Measurements from ENCODE around the gene AIP. TPM values are rescaled to one million over a fixed set of nuclear protein-coding genes. Genes with fewer than 3 reads are reported as not detected.
A peak's percentile ranks its signal among the peaks of the same experiment; 100 is the strongest.

AIP gene
- total and polyA plus RNA-seq, 2 donors (not counting 3 experiments of a cell fraction or from before 2014, with no cell fraction given) = 46.3 to 114 TPM

DNA sequence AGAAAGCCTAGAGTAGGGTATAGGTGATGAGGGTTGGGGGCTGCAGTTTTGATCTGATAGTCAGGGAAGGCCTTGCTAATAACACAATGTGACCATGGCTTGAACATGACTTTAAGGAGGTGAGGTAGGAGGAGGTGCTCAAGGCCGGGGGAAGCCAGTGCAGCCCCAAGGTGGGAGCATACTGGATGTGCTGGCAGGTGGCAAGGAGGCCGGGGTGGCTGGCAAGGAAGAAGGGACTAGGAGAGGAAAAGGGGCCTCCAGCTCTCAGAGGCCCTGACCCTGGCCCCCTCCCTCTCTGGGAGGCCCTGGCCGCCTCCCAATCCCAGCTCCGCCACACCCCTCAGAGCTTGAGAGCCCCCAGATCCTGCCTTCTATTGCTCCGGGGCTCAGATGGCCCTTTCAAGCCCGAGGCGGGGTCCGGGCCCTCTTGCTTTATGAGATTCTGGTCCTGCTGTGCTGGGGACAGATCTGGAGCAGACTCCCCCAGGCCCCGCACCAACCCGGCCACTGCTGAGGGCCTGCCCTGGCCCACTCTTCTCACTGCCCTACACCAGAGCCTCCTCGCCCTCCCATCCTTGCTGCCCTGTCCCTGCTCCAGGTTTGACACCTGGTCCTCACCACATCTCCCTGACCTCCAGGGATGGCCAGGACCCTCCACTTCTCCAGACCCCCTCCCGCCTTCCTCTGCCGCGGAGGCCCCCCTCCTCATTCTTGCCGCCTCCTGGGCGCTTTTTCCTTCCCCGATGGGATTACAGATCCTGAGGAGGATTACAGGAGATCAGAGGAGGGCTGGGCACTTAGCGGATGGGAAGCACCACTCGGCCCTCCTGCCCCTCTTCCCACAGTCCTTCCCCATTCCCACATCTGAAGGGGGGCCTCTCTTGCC is 20.5 kb downstream of the AIP start:
- intact Hi-C loops (cut with micrococcal nuclease) = loop anchor here (2.0 to 10.0 kb wide), 2 partner anchors 61 to 239 kb away; partner anchors contain the start of genes CORO1B and GRK2

More for the DNA sequence above, 20.5 kb downstream of the AIP start:
- Histone ChIP-seq H4K20me1 (replicated peaks; ENCODE audit: control insufficient read depth, extremely low read depth, insufficient read depth, low read length) (no peaks in the 10 kb centered on the region), H3K4me3 (replicated peaks in 1 of 3; ENCODE audit: insufficient read depth in 1 of 3, low read depth in 1 of 3, low read length in 3 of 3) (peak overlapping the region in 1 of 3 experiments; percentile 43), H3K4me1 (ENCODE audit: control insufficient read depth, extremely low read depth, insufficient read depth, low read length) (peaks cover 32% of the 10 kb centered on the region), H3K27me3 (ENCODE audit: control insufficient read depth in 2 of 2, insufficient read depth in 2 of 2, low read length in 2 of 2) (no peaks in the 10 kb centered on the region), H3K9me3 (replicated peaks; ENCODE audit: control insufficient read depth, insufficient read depth, low read length) (no peaks in the 10 kb centered on the region), H3K9me1 (replicated peaks; ENCODE audit: control insufficient read depth, extremely low read depth, insufficient read depth, low read length) (no peaks in the 10 kb centered on the region), H3K79me2 (ENCODE audit: control insufficient read depth, insufficient read depth, low read length) (peaks cover 11% of the 10 kb centered on the region), H2AFZ (ENCODE audit: low read depth, low read length) (no peak overlapping the region), H3K4me2 (ENCODE audit: insufficient read depth, low read length) (peak overlapping the region; percentile 62), H3K36me3 (ENCODE audit: control insufficient read depth in 2 of 2, extremely low read depth in 1 of 2, insufficient read depth in 2 of 2, low read length in 2 of 2) (peaks cover 0 to 4% of the 10 kb centered on the region in 2 experiments), H3K9ac (replicated peaks; ENCODE audit: extremely low read depth, insufficient read depth, low read length) (no peak overlapping the region), H3K27ac (ENCODE audit: insufficient read depth, low read depth, low read length) (no peak overlapping the region)
- dilution Hi-C loops (cut with MboI; ENCODE audit: extremely low pct_ligation_motif_present, low sequenced_read_pairs) = no loop called here
- ChIA-PET CTCF (interaction anchor here (0.7 kb wide), 1 partner anchor 152 kb away, joined by 3 read pairs; no protein-coding TSS in a partner anchor), POLR2A (no interaction called here)
- no TSS peak for BruUV-seq (replicated peaks)
- TF ChIP-seq POLR2AphosphoS5 (IDR thresholded peaks at IDR 0.05; ENCODE audit: insufficient read depth, low read depth, low read length) = no peak
- TF ChIP-seq, protein P1, sequence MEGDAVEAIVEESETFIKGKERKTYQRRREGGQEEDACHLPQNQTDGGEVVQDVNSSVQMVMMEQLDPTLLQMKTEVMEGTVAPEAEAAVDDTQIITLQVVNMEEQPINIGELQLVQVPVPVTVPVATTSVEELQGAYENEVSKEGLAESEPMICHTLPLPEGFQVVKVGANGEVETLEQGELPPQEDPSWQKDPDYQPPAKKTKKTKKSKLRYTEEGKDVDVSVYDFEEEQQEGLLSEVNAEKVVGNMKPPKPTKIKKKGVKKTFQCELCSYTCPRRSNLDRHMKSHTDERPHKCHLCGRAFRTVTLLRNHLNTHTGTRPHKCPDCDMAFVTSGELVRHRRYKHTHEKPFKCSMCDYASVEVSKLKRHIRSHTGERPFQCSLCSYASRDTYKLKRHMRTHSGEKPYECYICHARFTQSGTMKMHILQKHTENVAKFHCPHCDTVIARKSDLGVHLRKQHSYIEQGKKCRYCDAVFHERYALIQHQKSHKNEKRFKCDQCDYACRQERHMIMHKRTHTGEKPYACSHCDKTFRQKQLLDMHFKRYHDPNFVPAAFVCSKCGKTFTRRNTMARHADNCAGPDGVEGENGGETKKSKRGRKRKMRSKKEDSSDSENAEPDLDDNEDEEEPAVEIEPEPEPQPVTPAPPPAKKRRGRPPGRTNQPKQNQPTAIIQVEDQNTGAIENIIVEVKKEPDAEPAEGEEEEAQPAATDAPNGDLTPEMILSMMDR (IDR thresholded peaks at IDR 0.05; ENCODE audit: extremely low read depth in 1 of 2, insufficient read depth in 1 of 2, low read depth in 1 of 2, low read length in 2 of 2) = no peak
- DNase-seq (ENCODE audit: low read depth, low spot score) (no peak), FAIRE-seq (no peak)

Data from endothelial cell of umbilical vein (primary cell).